Lower leg skin (tissue), 4 donors: ENCODE measurements around the gene SLC19A2. TPM values are rescaled to one million over a fixed set of nuclear protein-coding genes. Genes with fewer than 3 reads are reported as not detected.

Experiments used
- DNase-seq, 2 donors: peaks; one replicate each; pipeline ENCODE4 v3.0.0-alpha.2; 2019; ENCODE audit warnings: low spot score in 2 of 2
- H3K4me3 ChIP-seq: fragments of 200-600 bp; sonication (generic); 2 replicates; pipeline ENCODE4 v1.5.1; 2017; ENCODE audit warnings: mild to moderate bottlenecking, low read depth; ENCODE audit not compliant: poor library complexity, severe bottlenecking
- POLR2A ChIP-seq, 2 donors: fragments of 450-650 bp; IDR thresholded peaks; one replicate each; pipeline ENCODE4 v1.6.1; 2016 to 2017; ENCODE audit warnings: antibody characterized with exemption in 2 of 2, mild to moderate bottlenecking in 1 of 2, moderate library complexity in 1 of 2
- WGBS, 2 donors: methylation state at CpG; one replicate each; pipeline ENCODE4 v1.1.5; 2018; 5-methylcytosine and 5-hydroxymethylcytosine counted together
- intact Hi-C: fragments of 100-400 bp; cut with DNase I; formaldehyde crosslinking; loops from one replicate; pipeline ENCODE4 v1.15.0; 2023; ENCODE audit warnings: low total_unique reads
- total RNA-seq, 4 donors: library from RNA; depleted of rRNA; stranded (reverse); fragments of >200 nt; gene quantifications; one replicate each; pipeline ENCODE4 v1.1.0, GENCODE V29; 2016
- TF ChIP-seq, protein P1 (sequence below), 3 donors: fragments of 450-650 bp; IDR thresholded peaks; one replicate each; pipeline ENCODE4 v1.5.1; 2016; ENCODE audit warnings: antibody characterized with exemption in 3 of 3, mild to moderate bottlenecking in 3 of 3, moderate library complexity in 2 of 3

Gene SLC19A2
- total RNA-seq, 4 donors from 2014 or later = 25.2 to 37.4 (median 35.1) TPM

DNA sequence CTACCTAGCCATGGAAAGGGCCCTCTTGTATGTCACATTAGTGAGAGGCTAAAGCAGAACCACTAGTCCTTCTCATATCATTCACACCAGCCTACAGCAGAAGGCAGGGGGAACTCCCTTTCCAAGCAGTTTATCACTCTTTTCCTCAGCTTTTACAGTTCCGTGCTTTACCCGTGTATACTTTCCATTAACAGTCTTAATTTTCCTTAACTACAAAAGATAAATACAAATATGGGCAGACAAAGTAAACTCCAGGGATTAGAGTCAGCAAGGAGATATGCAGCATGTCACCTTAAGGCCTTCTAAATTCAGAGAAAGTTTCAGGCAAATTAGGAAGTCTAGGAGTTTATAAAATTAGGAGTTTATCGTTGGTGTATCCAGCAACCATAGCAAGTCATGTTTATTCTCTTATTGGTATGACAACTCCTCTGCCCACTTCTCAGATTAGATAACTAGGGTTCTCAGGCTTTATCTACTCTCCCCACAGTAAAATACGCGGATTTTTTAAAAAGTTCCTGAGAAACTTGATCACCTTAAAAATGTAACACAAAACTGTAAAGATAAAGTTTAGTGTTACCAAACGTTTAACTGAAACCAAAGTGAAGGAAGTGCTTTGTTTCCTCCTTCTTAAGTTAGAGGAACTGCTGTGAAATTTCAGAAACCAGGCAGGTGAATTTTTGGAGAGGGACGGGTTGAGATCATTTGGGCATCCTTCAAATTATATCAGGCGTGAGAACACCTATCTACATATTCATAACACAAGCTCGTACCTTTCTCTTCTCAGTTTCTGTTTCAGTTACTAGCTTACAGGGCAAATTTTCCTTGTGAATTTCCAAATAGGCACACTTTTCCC lies 42.7 kb upstream of the SLC19A2 start:
- no peak for DNase-seq
- H3K4me3 ChIP-seq = no peak overlapping the region
- intact Hi-C loops = no loop called here
- TF ChIP-seq POLR2A (IDR thresholded peaks at IDR 0.05) = no peak
- TF ChIP-seq, protein P1, sequence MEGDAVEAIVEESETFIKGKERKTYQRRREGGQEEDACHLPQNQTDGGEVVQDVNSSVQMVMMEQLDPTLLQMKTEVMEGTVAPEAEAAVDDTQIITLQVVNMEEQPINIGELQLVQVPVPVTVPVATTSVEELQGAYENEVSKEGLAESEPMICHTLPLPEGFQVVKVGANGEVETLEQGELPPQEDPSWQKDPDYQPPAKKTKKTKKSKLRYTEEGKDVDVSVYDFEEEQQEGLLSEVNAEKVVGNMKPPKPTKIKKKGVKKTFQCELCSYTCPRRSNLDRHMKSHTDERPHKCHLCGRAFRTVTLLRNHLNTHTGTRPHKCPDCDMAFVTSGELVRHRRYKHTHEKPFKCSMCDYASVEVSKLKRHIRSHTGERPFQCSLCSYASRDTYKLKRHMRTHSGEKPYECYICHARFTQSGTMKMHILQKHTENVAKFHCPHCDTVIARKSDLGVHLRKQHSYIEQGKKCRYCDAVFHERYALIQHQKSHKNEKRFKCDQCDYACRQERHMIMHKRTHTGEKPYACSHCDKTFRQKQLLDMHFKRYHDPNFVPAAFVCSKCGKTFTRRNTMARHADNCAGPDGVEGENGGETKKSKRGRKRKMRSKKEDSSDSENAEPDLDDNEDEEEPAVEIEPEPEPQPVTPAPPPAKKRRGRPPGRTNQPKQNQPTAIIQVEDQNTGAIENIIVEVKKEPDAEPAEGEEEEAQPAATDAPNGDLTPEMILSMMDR (IDR thresholded peaks at IDR 0.05) = no peak
- 53 to 56% methylated on average over 9 of the region's 9 CpGs for WGBS, 2 donors

DNA sequence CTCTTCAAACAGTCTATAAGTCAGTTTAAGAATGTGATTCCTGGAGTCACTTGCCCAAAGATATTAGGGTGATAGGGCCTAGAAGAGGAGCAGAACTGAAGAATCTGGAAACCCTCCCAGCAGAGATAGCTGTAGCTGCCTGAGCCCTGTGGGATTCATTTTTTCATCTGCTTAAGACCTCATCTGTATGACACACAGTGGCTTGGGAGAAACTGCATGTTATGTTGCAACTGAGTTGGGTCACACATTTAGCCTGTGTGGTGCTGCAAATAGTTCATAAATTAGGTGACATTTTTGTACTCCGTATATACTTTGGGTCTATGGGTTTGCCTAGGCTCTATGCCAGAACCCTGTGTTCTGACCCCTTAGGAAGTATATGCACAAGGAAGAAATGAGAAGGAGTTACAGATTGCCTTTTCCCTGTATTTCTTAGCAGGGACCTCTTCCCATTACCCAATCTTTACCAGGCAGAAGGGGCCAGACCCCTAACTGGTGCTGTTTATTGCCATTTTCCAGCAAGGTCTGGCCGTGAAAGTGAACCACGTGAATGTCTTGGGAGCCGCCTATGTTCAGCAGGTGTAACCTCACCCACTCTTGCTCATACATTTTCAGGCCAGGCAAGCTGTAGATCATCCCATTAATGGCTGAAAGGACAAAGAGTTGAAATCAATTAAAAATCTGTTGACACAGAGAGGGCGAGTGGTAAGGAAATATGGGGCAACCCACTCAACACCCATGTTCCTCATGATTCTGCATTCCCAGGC lies 41.9 kb upstream of the SLC19A2 start:
- no peak overlapping the region for H3K4me3 ChIP-seq
- WGBS, 2 donors = 52 to 62% methylated on average over 5 of the region's 5 CpGs
- TF ChIP-seq, protein P1 (IDR thresholded peaks at IDR 0.05) = no peak
- no peak for TF ChIP-seq POLR2A (IDR thresholded peaks at IDR 0.05)
- DNase-seq = no peak
- intact Hi-C loops = no loop called here

- no peak for DNase-seq
- TF ChIP-seq, protein P1 (IDR thresholded peaks at IDR 0.05) = no peak
- no peak for TF ChIP-seq POLR2A (IDR thresholded peaks at IDR 0.05)
- intact Hi-C loops = no loop called here
- H3K4me3 ChIP-seq = no peak overlapping the region
- WGBS, 2 donors = 67 to 74% methylated on average over 3 of the region's 3 CpGs
Observed at GRCh38 chr1:169527001-169527400, 41.3 kb upstream of the SLC19A2 start.

DNA sequence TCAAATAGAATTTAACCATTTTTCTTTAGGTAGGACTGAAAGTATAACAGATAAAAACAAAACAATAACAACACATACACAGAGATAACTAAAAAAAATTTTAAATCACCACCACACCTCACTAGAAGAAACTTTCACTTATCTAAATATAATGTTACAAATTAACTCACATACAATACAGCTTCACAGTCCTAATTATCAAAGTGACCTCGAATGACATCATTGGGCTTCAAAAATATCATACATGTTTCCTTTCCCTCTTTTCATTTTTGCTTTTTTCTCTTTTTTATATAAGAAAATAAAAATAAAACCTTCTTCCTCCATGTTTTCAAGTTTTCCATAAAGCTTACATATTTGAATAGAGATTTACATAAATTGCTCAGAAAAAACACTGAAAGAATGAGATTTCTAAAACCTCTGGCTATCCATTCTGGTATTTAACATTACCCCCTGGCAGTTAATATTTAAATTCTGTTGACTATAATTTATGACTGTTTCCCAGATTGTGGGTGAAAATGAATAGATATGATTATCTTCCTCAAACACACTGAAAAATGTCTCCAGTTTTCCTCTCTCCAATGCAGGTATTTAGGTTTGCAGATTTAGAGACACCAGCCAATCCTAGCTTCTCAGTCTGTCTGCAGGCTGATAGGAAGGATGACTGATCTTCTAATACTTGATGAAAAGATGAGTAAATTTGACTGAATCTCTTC lies 40.5 kb upstream of the SLC19A2 start:
- WGBS, 2 donors = 87 to 94% methylated on average over 1 of the region's 1 CpG
- TF ChIP-seq, protein P1 (IDR thresholded peaks at IDR 0.05) = no peak
- no peak for TF ChIP-seq POLR2A (IDR thresholded peaks at IDR 0.05)
- no peak for DNase-seq
- intact Hi-C loops = no loop called here
- H3K4me3 ChIP-seq = no peak overlapping the region

- 81 to 100% methylated on average over 1 of the region's 1 CpG for WGBS, 2 donors
- TF ChIP-seq, protein P1 (IDR thresholded peaks at IDR 0.05) = no peak
- TF ChIP-seq POLR2A (IDR thresholded peaks at IDR 0.05) = no peak
- no peak overlapping the region for H3K4me3 ChIP-seq
- no peak for DNase-seq
- intact Hi-C loops = no loop called here
Observed at GRCh38 chr1:169525391-169525790, 39.6 kb upstream of the SLC19A2 start.
